ENCODE measurements around the gene CSF3R. TPM values are rescaled to one million over a fixed set of nuclear protein-coding genes. Genes with fewer than 3 reads are reported as not detected.

Gene CSF3R
- total and polyA plus RNA-seq, 2 experiments from 2014 or later = 3.3 to 6.0 TPM

- Histone ChIP-seq H3K36me3 (peaks cover 11% of the 10 kb centered on the region), H3K27me3 (no peaks in the 10 kb centered on the region), H3K4me3 (no peak overlapping the region), H3K4me1 (ENCODE audit: low read depth) (no peaks in the 10 kb centered on the region), H3K27ac (no peak overlapping the region), H3K9me3 (ENCODE audit: low read depth) (no peaks in the 10 kb centered on the region)
- no peak for TF ChIP-seq CTCF (IDR thresholded peaks at IDR 0.05; ENCODE audit: low read depth, low read length)
- DNase-seq (ENCODE audit: low read depth in 1 of 2, low spot score in 1 of 2) = no peak
Observed at GRCh38 chr1:36419569-36419968, 63.1 kb downstream of the CSF3R start.

- no peaks in the 10 kb centered on the region for H3K9me3 ChIP-seq (ENCODE audit: low read depth)
- H3K4me1 ChIP-seq (ENCODE audit: low read depth) = no peaks in the 10 kb centered on the region
- no peak for DNase-seq (ENCODE audit: low read depth in 1 of 2, low spot score in 1 of 2)
Observed at GRCh38 chr1:36419140-36419539, 63.6 kb downstream of the CSF3R start.

GRCh38 chr1:36417931-36418330 lies 64.8 kb downstream of the CSF3R start:
- no peak overlapping the region for H3K4me3 ChIP-seq
- H3K27ac ChIP-seq = no peak overlapping the region

More at GRCh38 chr1:36419140-36419539, 63.6 kb downstream of the CSF3R start:
- H3K27ac ChIP-seq = no peak overlapping the region
- TF ChIP-seq CTCF (IDR thresholded peaks at IDR 0.05; ENCODE audit: low read depth, low read length) = no peak
- H3K36me3 ChIP-seq = peaks cover 11% of the 10 kb centered on the region
- no peaks in the 10 kb centered on the region for H3K27me3 ChIP-seq
- no peak overlapping the region for H3K4me3 ChIP-seq

More at GRCh38 chr1:36417931-36418330, 64.8 kb downstream of the CSF3R start:
- Histone ChIP-seq H3K4me1 (ENCODE audit: low read depth) (no peaks in the 10 kb centered on the region), H3K36me3 (peaks cover 7% of the 10 kb centered on the region), H3K27me3 (no peaks in the 10 kb centered on the region), H3K9me3 (ENCODE audit: low read depth) (no peaks in the 10 kb centered on the region)
- TF ChIP-seq CTCF (IDR thresholded peaks at IDR 0.05; ENCODE audit: low read depth, low read length) = no peak
- no peak for DNase-seq (ENCODE audit: low read depth in 1 of 2, low spot score in 1 of 2)

Other genes with a start within 250 kb of the CSF3R start
- 21.5 and 44.0 TPM in 2 replicates for gene SH3D21, start 176.5 kb downstream of the CSF3R start, total RNA-seq
- gene SH3D21, start 176.5 kb downstream of the CSF3R start, polyA plus RNA-seq = 13.5 and 22.8 TPM in 2 replicates
- gene EVA1B, start 159.3 kb downstream of the CSF3R start, total RNA-seq = 26.6 and 40.4 TPM in 2 replicates
- 23.6 and 24.5 TPM in 2 replicates for gene EVA1B, start 159.3 kb downstream of the CSF3R start, polyA plus RNA-seq
- gene STK40, start 97.0 kb downstream of the CSF3R start, total RNA-seq = 37.0 and 38.5 TPM in 2 replicates
- 43.9 and 51.1 TPM in 2 replicates for gene STK40, start 97.0 kb downstream of the CSF3R start, polyA plus RNA-seq
- 15.9 and 20.6 TPM in 2 replicates for gene LSM10, start 85.0 kb downstream of the CSF3R start, total RNA-seq
- 70.7 and 75.7 TPM in 2 replicates for gene LSM10, start 85.0 kb downstream of the CSF3R start, polyA plus RNA-seq
- 16.9 and 18.5 TPM in 2 replicates for gene OSCP1, start 32.5 kb downstream of the CSF3R start, total RNA-seq
- 19.5 and 22.0 TPM in 2 replicates for gene OSCP1, start 32.5 kb downstream of the CSF3R start, polyA plus RNA-seq
- gene MRPS15, start 18.5 kb downstream of the CSF3R start, total RNA-seq = 83.5 and 134 TPM in 2 replicates
- 143 and 166 TPM in 2 replicates for gene MRPS15, start 18.5 kb downstream of the CSF3R start, polyA plus RNA-seq

All from cardiac muscle cell (in vitro differentiated cells and primary cell).